Fibroblast of pulmonary artery (primary cell): ENCODE measurements around the gene AUTS2.

Source experiments
- DNase-seq: peaks from one replicate; pipeline ENCODE4 v3.0.0-alpha.2; 2010; ENCODE audit warnings: low read depth
- H3K4me3 ChIP-seq: replicated peaks from 2 replicates; pipeline ENCODE4 v1.5.1; 2011; ENCODE audit warnings: low read depth, mild to moderate bottlenecking, control low read depth, low read length, moderate library complexity
- TF ChIP-seq, protein P1 (sequence below): IDR thresholded peaks from 2 replicates; pipeline ENCODE4 v1.5.1; 2011; ENCODE audit warnings: mild to moderate bottlenecking, control low read depth, low read length, inconsistent platforms; ENCODE audit errors: missing control alignments

AUTS2 gene

DNA sequence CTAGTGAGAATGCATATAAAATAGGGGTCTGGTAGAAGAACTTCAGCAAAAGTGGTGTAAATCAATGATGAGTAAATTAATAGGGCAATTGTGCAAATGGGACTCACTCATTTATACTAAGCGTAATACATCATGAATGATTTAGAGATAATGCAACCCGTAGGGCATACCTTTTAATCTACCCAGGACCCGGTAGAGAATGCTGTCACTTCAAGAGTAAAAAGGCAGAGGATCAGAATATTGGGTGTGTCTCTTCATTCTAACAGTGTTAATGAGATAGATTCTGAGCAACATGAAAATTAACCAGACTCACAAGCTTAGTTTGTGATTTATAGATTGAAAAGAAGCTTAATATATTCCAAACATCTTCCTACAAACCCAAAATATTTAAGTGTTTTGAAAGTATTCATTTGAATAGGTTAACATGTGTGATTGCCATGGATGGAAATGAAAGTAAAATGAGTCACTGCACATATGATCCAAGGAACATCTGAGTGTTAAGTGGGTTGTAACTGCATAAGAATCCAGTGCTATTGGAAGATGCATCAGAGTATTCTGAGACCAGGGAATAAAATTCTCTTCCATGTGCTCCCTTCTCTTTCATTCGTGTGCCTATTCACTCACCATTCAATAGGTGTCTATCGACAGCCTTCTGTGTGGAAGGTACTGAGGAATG is 690.6 kb downstream of the AUTS2 start:
- TF ChIP-seq, protein P1, sequence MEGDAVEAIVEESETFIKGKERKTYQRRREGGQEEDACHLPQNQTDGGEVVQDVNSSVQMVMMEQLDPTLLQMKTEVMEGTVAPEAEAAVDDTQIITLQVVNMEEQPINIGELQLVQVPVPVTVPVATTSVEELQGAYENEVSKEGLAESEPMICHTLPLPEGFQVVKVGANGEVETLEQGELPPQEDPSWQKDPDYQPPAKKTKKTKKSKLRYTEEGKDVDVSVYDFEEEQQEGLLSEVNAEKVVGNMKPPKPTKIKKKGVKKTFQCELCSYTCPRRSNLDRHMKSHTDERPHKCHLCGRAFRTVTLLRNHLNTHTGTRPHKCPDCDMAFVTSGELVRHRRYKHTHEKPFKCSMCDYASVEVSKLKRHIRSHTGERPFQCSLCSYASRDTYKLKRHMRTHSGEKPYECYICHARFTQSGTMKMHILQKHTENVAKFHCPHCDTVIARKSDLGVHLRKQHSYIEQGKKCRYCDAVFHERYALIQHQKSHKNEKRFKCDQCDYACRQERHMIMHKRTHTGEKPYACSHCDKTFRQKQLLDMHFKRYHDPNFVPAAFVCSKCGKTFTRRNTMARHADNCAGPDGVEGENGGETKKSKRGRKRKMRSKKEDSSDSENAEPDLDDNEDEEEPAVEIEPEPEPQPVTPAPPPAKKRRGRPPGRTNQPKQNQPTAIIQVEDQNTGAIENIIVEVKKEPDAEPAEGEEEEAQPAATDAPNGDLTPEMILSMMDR: no peak
- DNase-seq: no peak
- no peak overlapping the region for H3K4me3 ChIP-seq

DNA sequence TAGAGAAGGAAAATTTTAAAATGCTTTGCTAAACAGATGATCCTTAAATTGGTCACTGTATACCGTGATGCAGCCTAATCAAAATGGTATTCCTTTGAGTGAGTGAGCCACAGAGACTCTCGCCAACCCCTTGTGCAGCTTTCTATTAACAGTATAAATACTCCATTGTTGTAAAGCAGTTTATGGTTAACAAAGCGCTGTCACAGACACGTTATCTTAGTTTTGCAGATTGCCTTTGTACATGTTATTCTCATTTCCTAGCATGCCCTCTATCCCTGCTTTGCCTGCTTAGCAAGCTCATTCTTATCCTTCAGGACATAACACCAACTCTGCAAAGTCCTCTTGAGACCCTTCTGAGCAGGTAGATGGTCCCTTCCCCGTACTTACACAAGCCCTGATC is 694.4 kb downstream of the AUTS2 start:
- H3K4me3 ChIP-seq: no peak overlapping the region
- TF ChIP-seq, protein P1: no peak
- DNase-seq: no peak

DNA sequence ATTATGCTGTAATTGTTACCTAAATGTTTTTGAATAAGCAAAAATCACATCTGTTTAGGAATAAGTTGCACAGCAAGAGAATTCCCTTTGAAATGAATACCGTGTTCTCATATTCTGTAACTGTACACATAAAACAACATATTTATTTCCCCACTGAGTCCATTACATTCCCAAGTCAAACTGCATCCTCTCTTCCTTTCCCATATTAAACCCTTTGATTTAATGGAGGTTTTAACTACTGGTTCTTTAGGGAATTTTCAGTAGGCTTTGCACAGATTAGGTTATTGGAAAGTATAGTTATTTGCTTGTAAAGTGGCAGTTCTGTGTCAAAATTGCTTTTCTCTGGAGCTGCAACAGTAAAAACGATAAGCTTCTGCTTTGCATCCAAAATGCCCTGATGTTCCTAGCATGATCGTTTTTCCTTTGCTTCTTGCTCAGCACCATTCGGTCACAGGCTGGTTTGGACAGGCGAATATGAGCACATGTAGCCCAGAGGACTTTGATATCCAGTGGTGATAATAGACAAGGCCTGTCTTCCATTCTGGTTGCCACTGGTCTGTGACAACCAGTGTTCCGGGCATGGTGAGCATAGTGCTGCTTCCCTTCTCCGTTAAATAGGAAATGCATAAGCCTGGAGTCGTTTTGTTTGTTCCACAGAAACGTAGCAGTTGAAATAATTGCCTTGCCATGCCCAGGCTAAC is 696.1 kb downstream of the AUTS2 start:
- no peak overlapping the region for H3K4me3 ChIP-seq
- TF ChIP-seq, protein P1: no peak
- no peak for DNase-seq

DNA sequence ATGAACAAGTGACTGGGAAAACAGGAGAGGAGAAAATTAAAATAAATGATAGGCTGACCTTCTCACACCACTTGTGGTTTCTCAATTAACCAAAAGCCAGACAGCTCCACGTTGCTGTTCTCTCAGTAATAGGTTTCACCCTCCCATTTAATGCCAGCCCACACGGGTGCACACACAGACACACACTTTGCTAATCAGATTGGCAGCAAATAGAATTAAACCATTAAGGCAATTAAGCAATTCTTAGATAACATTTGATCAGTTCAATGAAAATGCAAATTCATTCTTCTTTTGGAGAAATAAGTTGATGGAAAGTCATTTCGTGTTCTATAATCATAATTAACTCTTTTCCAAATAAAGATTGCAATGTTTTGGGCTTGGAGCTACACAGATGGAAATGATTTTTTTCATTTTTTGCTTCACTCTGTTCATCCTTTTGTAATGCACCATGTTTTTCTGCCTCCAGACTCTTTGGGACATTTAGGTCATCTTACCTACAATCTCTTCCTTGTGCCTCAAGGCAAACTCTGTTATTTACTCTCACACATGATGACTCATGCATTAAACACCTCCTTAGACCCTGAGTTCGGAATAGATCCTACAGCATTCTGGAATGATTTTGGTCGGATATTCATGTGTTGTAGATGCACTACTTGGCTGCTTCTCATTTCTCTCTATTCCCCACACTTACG is 700.7 kb downstream of the AUTS2 start:
- H3K4me3 ChIP-seq: no peak overlapping the region
- TF ChIP-seq, protein P1: no peak
- no peak for DNase-seq

DNA sequence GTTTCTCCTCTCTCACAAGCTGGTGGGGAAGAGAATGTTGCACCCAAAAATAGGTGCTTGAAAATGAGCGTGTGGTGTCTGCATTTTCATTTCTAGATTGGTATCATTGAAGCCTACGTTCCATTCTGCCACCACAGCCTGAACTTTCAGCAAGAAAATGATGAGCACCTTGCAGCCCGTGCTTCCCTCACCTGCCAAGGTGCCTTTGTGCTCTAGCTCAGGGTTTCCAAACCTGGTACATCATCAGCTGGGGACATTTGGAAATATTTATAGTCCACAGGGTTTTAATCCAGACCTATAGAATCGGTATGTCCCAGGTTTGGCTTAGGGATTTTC is 701.2 kb downstream of the AUTS2 start:
- TF ChIP-seq, protein P1: no peak
- no peak overlapping the region for H3K4me3 ChIP-seq
- DNase-seq: no peak

DNA sequence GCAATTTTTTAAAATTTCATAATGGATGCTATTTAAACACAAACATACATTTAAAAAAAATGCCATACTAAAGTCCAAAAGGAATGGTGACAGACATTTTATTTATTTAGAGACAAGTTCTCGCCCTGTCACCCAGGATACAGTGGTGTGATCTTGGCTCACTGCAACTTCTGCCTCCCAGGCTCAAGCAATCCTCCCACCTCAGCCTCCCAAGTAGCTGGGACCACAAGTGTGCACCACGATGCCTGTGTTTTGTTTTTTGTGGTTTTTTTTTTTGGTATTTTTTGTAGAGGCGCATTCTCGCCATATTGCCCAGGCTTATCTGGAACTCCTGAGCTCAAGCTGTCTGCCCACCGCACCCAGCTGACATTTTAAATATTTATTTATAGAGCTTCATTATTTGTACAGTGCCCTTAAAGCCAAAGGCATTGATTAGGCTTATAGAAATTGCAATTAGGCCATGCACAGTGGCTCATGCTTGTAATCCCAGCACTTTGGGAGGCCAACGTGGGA is 703.5 kb downstream of the AUTS2 start:
- TF ChIP-seq, protein P1: no peak
- no peak overlapping the region for H3K4me3 ChIP-seq
- no peak for DNase-seq
